K562 (cell line): ENCODE results near the gene DNM1. TPM values are rescaled to one million over a fixed set of nuclear protein-coding genes. Genes with fewer than 3 reads are reported as not detected.
A peak's percentile ranks its signal among the peaks of the same experiment; 100 is the strongest.

Experiments
- CEBPG ChIP-seq, 3 experiments: fragments of 200-800 bp in 1 of 3; sonication (Bioruptor generic) in 1 of 3; sonication (generic) in 1 of 3; formaldehyde crosslinking in 1 of 3; IDR thresholded peaks in 2 of 3; conservative IDR thresholded peaks in 1 of 3; 2 replicates each; pipeline versions ENCODE4 v1.6.1 to v1.8.0; 2016 to 2022; ENCODE audit warnings: missing compliant biosample characterization in 2 of 3, missing genetic modification characterization in 2 of 3, mild to moderate bottlenecking in 1 of 3, missing genetic modification reagents in 1 of 3
- CTCF ChIP-seq, 3 experiments: IDR thresholded peaks in 2 of 3; conservative IDR thresholded peaks in 1 of 3; 2 replicates each; pipeline ENCODE4 v1.5.1; 2011 to 2012; ENCODE audit warnings: low read length in 3 of 3, mild to moderate bottlenecking in 3 of 3, control low read depth in 2 of 3, improper control_type of control experiment in 1 of 3, inconsistent platforms in 1 of 3, low read depth in 1 of 3, mixed read lengths in 1 of 3, moderate library complexity in 1 of 3; ENCODE audit not compliant: insufficient read depth in 2 of 3
- EP300 ChIP-seq: IDR thresholded peaks from 2 replicates; pipeline ENCODE4 v1.6.1; 2012; ENCODE audit warnings: low read length, improper control_type of control experiment
- FOS ChIP-seq: IDR thresholded peaks from 3 replicates; pipeline ENCODE4 v1.6.1; 2011; ENCODE audit not compliant: insufficient read length; ENCODE audit errors: extremely low read depth
- FOXP1 ChIP-seq: sonication (generic); formaldehyde crosslinking; IDR thresholded peaks from 2 replicates; pipeline ENCODE4 v1.8.0; 2022; ENCODE audit warnings: mild to moderate bottlenecking, missing genetic modification reagents
- GATAD2A ChIP-seq: fragments of 450-650 bp; IDR thresholded peaks from 2 replicates; pipeline ENCODE4 v1.6.1; 2017
- HNRNPK ChIP-seq: fragments of 200-400 bp; formaldehyde crosslinking; IDR thresholded peaks from one replicate; pipeline ENCODE4 v1.6.1; 2018; ENCODE audit warnings: mild to moderate bottlenecking, low read depth, low read length; ENCODE audit not compliant: poor library complexity, severe bottlenecking
- HNRNPL ChIP-seq: fragments of 200-400 bp; formaldehyde crosslinking; IDR thresholded peaks from 2 replicates; pipeline ENCODE4 v1.6.1; 2017; ENCODE audit warnings: low read depth, mild to moderate bottlenecking, low read length
- HOMEZ ChIP-seq: fragments of 250-450 bp; sonication (Bioruptor Pico); IDR thresholded peaks from 2 replicates; pipeline ENCODE4 v1.4.0; 2020; ENCODE audit warnings: mild to moderate bottlenecking, moderate library complexity
- KLF13 ChIP-seq: fragments of 450-650 bp; IDR thresholded peaks from 2 replicates; pipeline ENCODE4 v1.6.1; 2016; ENCODE audit warnings: missing genetic modification characterization, low read depth, mild to moderate bottlenecking, missing compliant biosample characterization, moderate library complexity, borderline replicate concordance
- KLF16 ChIP-seq: IDR thresholded peaks from 2 replicates; pipeline ENCODE4 v1.6.1; 2016; ENCODE audit warnings: antibody characterized with exemption
- MAX ChIP-seq: sonication (generic); formaldehyde crosslinking; IDR thresholded peaks from 2 replicates; pipeline ENCODE4 v1.9.0; 2022; ENCODE audit warnings: mild to moderate bottlenecking, missing genetic modification reagents
- SIN3A ChIP-seq, 2 experiments: fragments of 150-350 bp in 1 of 2; IDR thresholded peaks; 2 replicates each; pipeline ENCODE4 v1.6.1; 2011 to 2016; ENCODE audit warnings: borderline replicate concordance in 2 of 2, low read depth in 2 of 2, low read length in 2 of 2, mild to moderate bottlenecking in 2 of 2, moderate library complexity in 2 of 2; ENCODE audit not compliant: control insufficient read depth in 1 of 2
- SRF ChIP-seq, 2 experiments: fragments of 250-450, 450-650 bp in 1 of 2; sonication (Bioruptor Pico) in 1 of 2; sonication (generic) in 1 of 2; formaldehyde crosslinking; IDR thresholded peaks; 2 replicates each; pipeline versions ENCODE4 v1.5.0 to v1.5.1; 2020 to 2022; ENCODE audit warnings: mild to moderate bottlenecking in 1 of 2, missing genetic modification reagents in 1 of 2
- TCF3 ChIP-seq: sonication (generic); formaldehyde crosslinking; IDR thresholded peaks from 2 replicates; pipeline ENCODE4 v1.4.0; 2020; ENCODE audit warnings: mild to moderate bottlenecking, missing genetic modification reagents
- ZC3H4 ChIP-seq: sonication (generic); formaldehyde crosslinking; IDR thresholded peaks from 2 replicates; pipeline ENCODE4 v1.9.0; 2021; ENCODE audit warnings: missing genetic modification reagents, borderline replicate concordance
- polyA plus RNA-seq, 8 experiments: library from polyadenylated mRNA; depleted of rRNA in 4 of 8; stranded (reverse) in 5 of 8; unstranded in 3 of 8; fragments of >200 nt; fragmentation: Nextera tagmentation in 2 of 8; fragmentation: Illumina TruSeq in 1 of 8; extraction: Ambion mirVana in 2 of 8; extraction: Trizol in 1 of 8; gene quantifications; 2 replicates each; pipeline versions ENCODE4 v1.2.1 to v1.2.3, GENCODE V29; 2011 to 2014; ENCODE audit warnings: inconsistent platforms in 1 of 8, missing spikeins in 1 of 8
- total RNA-seq, 7 experiments: library from RNA; depleted of rRNA in 6 of 7; stranded (reverse); fragments of >200 nt in 6 of 7; fragmentation: Illumina TruSeq in 2 of 7; extraction: Trizol in 2 of 7; gene quantifications; 2 replicates each; pipeline versions ENCODE4 v1.2.1 to v1.2.3, GENCODE V29; 2011 to 2021; ENCODE audit warnings: low replicate concordance in 1 of 7
- TF ChIP-seq, protein P1 (sequence below): fragments of 450-650 bp; IDR thresholded peaks from 2 replicates; pipeline ENCODE4 v1.6.1; 2017; ENCODE audit warnings: antibody characterized with exemption
- TF ChIP-seq, protein P2 (sequence below), 2 experiments: IDR thresholded peaks; 2 replicates each; pipeline ENCODE4 v1.6.1; 2011; ENCODE audit warnings: borderline replicate concordance in 1 of 2, control low read depth in 1 of 2, low read depth in 1 of 2, low read length in 1 of 2, mild to moderate bottlenecking in 1 of 2, mixed read lengths in 1 of 2, moderate library complexity in 1 of 2; ENCODE audit not compliant: insufficient read depth in 1 of 2, insufficient read length in 1 of 2, poor library complexity in 1 of 2, severe bottlenecking in 1 of 2; ENCODE audit errors: extremely low read depth in 1 of 2

The DNM1 gene
- total and polyA plus RNA-seq, 9 of the 15 experiments (the other 6 are each of a cell fraction or from before 2014, with no cell fraction given), result 0.39 to 23.1 (median 9.1) TPM

DNA sequence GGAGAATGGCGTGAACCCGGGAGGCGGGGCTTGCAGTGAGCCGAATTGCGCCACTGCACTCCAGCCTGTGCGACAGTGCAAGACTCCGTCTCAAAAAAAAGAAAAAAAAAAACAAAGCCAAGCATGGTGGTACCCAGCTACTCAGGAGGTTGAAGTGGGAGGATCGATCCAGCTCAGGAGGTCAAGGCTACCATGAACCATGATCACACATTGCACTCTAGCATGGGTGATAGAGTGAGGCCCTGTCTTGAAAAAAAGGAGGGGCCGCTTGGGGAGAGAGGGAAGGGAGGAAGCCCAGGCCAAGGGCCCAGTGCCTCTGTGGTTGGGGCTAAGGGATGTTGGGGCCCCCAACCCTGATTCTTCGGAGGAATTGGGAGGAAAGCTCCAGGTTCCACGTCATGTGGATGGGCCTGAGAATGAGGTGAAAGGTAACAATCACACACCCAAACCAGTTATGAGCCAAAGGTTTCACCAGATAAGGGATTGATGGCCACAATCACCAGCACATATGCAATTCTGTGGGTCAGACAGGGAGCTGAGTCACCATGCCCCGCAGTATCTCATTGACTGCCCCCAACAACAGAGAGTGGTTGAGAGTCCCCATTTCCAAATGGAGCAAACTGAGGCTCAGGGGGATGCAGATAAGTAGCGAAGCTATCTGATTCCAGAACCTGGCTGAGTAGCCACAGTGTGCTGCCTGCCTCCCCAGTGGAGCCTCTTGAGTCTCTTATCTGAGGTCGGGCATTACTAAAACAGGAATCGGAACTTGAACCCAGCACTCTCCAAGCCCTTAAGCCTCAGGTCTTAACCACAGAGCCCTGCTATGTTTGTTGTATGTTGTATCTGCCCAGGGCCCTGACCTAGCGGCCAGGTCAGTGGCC lies 93.4 kb downstream of the DNM1 start (continued):
- TF ChIP-seq CTCF (IDR thresholded peaks at IDR 0.05 in 2 of 3, conservative IDR thresholded peaks at IDR 0.05 in 1 of 3; ENCODE audit: insufficient read depth in 2 of 3, low read depth in 1 of 3, low read length in 3 of 3) (peak in 1 of 3 experiments; percentile 13; a peak in 1 of 6 replicates), KLF13 (tag) (peak; percentile 29; the same call in 1 of the 2 replicates), EP300 (peak; percentile 69), KLF16 (no peak), ZC3H4 (CRISPR knock-in tag) (no peak), HOMEZ (CRISPR knock-in tag) (no peak), SRF (CRISPR knock-in tag; IDR thresholded peaks at IDR 0.05) (no peak), FOXP1 (CRISPR knock-in tag) (no peak), SIN3A (IDR thresholded peaks at IDR 0.05; ENCODE audit: borderline replicate concordance in 2 of 2, control insufficient read depth in 1 of 2, low read depth in 2 of 2, low read length in 2 of 2) (no peak), FOS (no peak), GATAD2A (no peak), MAX (CRISPR knock-in tag) (no peak), HNRNPK (no peak), CEBPG (CRISPR knock-in tag; IDR thresholded peaks at IDR 0.05) (no peak), CEBPG (tag; conservative IDR thresholded peaks at IDR 0.05 in 1 of 2, IDR thresholded peaks at IDR 0.05 in 1 of 2) (peak in 1 of 2 experiments; percentile 89; a peak in 2 of 4 replicates), HNRNPL (0 out of 2 replicates have a peak, but pooled peaks have one; percentile 32), TCF3 (CRISPR knock-in tag) (no peak)
- TF ChIP-seq, protein P1, sequence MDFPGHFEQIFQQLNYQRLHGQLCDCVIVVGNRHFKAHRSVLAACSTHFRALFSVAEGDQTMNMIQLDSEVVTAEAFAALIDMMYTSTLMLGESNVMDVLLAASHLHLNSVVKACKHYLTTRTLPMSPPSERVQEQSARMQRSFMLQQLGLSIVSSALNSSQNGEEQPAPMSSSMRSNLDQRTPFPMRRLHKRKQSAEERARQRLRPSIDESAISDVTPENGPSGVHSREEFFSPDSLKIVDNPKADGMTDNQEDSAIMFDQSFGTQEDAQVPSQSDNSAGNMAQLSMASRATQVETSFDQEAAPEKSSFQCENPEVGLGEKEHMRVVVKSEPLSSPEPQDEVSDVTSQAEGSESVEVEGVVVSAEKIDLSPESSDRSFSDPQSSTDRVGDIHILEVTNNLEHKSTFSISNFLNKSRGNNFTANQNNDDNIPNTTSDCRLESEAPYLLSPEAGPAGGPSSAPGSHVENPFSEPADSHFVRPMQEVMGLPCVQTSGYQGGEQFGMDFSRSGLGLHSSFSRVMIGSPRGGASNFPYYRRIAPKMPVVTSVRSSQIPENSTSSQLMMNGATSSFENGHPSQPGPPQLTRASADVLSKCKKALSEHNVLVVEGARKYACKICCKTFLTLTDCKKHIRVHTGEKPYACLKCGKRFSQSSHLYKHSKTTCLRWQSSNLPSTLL, result no peak
- TF ChIP-seq, protein P2, sequence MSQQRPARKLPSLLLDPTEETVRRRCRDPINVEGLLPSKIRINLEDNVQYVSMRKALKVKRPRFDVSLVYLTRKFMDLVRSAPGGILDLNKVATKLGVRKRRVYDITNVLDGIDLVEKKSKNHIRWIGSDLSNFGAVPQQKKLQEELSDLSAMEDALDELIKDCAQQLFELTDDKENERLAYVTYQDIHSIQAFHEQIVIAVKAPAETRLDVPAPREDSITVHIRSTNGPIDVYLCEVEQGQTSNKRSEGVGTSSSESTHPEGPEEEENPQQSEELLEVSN (IDR thresholded peaks at IDR 0.05; ENCODE audit: borderline replicate concordance in 1 of 2, extremely low read depth in 1 of 2, insufficient read depth in 1 of 2, insufficient read length in 1 of 2, low read depth in 1 of 2, low read length in 1 of 2, poor library complexity in 1 of 2, severe bottlenecking in 1 of 2), result no peak
